ENCODE results near the gene CHMP4A.
"Not testable (repeated sequence)": the region's sequence is repeated elsewhere in the genome, so short reads cannot be mapped to it uniquely, and the experiment has no call there.

Gene CHMP4A

DNA sequence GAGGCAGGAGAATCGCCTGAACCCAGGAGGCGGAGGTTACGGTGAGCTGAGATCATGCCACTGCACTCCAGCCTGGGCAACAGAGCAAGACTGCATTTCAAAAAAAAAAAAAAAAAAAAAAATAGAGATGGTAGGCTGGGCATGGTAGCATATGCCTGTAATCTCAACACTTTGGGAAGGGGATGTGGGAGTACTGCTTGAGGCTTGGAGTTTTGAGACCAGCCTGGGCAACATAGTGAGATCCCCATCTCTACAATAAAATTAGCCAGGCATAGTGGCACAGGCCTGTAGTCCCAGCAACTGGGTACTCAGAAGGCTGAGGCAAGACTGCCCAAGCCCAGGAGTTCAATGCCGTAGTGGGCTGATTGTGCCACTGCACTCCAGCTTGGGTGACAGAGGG lies 9.7 kb upstream of the CHMP4A start:
- DNase-seq, result not testable (repeated sequence)

DNA sequence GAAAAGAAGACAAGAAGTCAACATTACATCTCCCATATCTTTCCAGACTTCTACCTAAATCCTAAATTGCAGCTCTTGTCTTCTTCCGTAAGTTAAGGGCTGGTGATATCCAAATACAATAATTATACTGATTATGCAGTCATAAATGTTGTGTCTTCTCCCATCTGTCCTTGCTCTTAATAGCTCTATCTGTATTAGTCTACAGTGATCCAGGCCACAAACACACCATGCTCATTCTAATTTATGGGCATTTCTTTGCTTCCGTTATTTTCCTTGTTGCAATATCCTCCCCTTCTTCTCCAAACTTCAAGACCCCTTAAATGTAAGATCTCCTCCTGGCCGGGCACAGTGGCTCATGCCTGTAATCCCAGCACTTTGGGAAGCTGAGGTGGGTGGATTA lies 6.2 kb upstream of the CHMP4A start:
- no peak for DNase-seq

DNA sequence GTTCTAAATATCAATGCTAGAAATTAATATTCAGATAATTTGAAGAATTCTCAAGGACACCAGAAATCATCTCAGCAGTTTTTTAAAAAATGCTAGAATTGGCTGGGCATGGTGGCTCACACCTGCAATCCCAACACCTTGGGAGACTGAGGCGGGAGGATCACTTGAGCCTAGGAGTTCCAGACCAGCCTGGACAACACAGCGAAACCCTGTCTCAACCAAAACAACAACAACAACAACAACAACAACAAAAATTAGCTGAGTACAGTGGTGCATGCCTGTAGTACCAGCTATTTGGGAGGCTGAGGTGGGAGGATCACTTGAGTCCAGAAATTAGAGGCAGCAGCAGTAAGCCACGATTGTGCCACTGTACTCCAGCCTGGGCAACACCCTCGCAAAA lies 5.8 kb upstream of the CHMP4A start:
- DNase-seq, result no peak

GRCh38 chr14:24216876-24217275 lies 3.6 kb upstream of the CHMP4A start:
- not testable (repeated sequence) for DNase-seq

DNA sequence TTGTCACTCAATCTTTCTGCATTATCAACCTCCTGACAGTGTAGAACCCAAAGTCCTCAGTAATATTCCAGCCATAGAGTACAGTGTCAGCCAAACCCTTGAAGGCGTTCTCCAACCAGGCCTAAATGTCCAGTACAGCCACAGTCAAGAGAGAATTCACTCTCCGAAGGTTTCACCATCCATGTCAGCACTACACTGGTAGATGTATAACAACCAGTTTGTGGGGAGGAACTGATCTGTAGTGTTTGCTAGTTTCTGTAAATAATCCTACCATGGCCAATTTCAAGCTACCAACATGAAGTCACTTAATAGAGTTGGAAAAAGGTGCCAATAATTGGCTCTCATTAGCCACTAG lies 3.0 kb upstream of the CHMP4A start:
- no peak for DNase-seq

DNA sequence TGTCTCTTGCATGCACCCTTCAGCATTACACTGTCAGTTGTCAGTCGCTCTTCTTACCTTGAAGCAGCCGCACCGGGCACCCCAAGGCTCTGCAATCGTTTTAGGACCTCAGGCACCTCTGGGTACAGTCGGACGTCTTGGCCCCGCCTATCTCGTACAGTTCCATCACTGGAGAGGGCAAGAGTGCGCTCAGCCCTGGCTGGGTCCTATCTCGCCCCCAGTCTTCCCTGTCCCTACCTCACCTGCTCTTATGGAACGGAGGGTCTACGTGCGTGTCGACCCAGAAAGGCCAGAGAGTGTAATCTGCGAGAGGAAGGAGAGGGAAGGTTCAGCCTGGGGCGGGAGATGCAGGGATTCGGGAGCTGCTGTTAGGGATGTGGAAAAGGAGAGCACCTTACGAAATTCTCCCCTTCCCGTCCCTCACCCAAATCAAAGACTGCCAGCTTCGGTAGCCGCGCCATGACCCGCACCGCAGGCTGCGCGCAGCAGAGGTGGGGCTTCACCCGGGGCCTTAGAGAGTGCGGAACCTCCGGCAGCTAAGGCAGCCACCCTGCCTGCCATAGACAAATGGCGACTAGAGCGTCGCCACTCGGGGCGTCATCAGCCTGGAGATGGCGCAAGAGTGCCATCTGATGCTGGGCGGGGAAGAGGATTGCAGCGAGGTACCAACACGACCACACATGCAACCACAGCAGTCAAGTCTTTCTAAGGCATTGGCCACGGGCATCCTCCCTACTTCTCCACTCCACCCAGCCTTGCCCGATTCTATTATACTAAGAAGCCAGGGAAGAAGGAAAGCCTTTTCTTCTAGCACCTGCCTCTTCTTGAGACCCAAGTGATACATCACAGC lies 2.4 kb upstream of the CHMP4A start, which contains the start of gene MDP1:
MDP1 (minus strand) TSS at position 572 of the 850 bp plus-strand sequence; CDS start at position 461, 111 bp downstream.
- peak; percentile 89 for DNase-seq

DNA sequence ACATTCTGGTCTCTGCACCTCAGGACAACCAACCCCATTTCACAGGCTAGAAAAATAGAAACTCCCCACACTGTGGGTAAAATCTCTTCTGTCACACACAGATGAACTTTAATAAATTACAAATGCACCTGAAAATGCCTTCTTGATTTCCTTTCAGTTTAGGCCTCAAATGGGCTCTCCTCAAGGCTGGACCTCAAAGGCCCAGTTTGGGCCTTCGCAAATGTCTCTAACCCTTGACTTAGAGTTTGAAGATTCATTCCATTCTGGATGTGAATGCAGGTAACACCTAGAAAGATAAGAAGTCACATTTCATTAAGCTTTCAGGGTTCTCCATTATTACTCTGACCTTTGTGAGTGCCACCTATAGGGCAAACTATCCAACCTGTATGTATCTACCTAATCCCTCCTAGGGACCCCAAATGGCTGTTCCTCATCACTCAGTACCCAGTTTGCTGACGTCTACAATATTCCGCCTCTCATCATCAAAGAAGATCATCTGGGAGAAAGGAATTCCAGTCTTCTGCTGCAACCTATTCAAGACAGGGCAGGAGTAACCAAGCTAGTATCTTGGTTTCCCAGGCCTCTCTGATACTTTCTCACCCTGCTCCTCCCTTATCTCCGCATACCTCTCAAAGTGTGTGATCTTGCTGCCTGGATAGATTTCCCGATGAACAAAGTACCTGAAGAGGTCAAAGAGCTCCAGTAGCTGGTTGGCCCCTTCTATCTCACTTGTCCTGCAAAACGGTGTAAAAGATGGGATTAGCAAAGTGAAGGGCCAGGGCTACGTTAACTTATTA lies 776 bp upstream of the CHMP4A start:
- DNase-seq, result no peak

GRCh38 chr14:24211311-24211710 lies 2.0 kb downstream of the CHMP4A start:
- no peak for DNase-seq

DNA sequence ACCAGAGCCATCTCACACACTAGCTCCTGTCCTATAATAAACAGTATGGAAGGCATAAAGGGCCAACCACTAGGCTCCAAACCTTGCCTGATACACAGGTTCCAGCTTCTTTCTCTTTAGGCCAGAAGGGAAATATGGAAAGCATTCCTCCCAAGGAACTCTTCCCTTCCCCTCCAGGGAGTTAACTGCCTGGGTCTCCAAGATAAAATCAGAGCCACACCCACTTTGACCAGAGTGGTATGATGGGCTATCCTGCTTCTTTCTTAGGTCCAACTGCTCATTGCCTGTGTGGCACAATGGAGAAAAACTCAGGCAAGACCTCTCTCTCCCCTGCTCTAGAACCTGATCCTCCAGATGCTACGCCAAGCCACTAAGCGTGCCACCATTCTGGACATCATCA lies 5.7 kb downstream of the CHMP4A start:
- DNase-seq, result no peak

- DNase-seq, result no peak
These were observed 6.2 kb downstream of the CHMP4A start for GRCh38 chr14:24207104-24207551.

- DNase-seq, result no peak
These were observed 6.8 kb downstream of the CHMP4A start for GRCh38 chr14:24206260-24207103.

DNA sequence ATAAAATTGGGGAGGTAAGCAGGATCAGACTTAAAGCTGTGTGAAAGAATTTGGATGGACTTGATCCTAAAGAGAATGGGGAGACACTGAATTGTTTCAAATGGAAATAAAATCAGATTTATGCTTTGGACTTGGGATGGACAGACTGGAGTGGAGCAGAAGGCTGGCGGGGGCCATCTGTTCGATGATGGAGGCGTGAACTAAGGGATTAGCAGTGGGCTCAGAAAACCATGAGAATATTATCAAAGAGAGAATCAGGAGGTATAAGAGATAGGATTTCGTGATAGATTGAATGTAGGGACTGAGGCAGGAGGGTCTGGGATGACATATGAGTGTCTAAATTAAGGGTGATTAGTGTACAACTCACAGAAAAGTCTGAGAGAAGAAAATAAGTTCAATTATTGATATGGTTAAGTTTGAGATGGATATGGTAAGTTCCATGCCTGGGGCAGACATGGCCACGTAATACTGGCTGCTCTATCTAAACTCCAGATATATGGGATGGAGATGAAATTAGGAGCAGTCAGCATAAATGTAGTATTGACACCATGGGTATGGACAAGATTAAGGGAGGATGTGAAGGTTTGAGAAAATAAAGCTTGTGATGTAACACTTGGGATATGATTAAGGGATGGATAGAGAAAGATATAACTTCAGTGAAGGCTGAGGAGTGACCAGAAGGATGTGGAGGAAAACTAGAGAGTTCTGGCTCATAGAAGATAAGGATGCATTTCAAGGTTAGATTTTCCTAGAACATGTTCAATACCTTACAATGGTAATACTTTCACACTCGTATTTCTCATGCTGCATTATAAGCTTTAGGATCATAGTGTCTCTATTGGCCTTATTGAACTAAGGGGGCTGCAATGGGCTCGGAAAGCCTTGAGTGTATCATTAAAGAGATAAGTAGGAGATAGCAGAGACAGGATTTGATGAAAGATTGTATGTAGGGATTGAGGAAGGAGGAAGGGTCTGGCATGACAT lies 8.8 kb downstream of the CHMP4A start:
- no peak for DNase-seq

- not testable (repeated sequence) for DNase-seq
These were observed 9.9 kb downstream of the CHMP4A start for GRCh38 chr14:24203249-24203886.

DNA sequence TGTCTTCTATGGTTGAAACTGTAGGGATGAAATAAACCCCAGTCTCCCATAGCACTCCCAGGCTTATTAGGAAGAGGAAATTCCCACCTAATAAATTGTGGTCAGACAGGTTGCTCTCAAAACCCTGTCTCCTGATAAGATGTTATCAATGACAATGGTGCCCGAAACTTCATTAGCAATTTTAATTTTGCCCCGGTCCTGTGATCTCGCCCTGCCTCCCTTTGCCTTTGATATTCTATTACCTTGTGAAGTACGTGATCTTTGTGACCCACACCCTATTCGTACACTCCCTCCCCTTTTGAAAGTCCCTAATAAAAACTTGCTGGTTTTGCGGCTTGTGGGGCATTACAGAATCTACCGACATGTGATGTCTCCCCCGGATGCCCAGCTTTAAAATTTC lies 10.8 kb downstream of the CHMP4A start:
- DNase-seq, result not testable (repeated sequence)

DNA sequence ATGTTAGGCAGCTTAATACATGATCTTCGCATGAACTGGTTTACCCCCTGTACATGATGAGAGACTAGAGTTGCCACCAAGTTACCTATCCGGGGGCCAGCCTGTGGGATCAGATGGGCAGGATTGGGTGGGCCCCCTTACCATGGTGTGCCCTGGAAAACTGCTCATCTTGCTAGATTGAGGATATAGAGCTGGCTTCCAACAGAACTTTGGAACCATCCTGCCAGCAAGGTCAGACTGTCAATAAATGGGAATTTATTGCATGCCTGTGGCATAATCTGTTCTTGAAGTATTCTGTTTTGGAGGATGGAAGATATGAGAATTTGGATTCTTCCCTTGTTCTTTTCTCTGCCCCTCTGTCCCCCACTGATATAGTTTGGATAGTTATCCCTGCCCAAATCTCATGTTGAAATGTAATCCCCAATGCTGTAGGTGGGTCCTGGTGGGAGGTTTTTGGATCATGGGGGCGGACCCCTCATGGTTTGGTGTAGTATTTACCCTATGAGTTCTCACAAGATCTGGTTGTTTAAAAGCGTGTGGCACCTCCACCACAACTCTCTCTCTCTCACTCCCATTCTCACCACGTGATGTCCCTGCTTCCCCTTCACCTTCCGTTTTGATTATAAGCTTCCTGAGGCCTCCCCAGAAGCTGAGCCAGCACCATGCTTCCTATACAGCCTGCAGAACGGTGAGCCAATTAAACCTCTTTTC lies 14.3 kb downstream of the CHMP4A start:
- DNase-seq, result no peak

GRCh38 chr14:24197056-24197450 lies 16.2 kb downstream of the CHMP4A start:
- DNase-seq, result no peak

DNA sequence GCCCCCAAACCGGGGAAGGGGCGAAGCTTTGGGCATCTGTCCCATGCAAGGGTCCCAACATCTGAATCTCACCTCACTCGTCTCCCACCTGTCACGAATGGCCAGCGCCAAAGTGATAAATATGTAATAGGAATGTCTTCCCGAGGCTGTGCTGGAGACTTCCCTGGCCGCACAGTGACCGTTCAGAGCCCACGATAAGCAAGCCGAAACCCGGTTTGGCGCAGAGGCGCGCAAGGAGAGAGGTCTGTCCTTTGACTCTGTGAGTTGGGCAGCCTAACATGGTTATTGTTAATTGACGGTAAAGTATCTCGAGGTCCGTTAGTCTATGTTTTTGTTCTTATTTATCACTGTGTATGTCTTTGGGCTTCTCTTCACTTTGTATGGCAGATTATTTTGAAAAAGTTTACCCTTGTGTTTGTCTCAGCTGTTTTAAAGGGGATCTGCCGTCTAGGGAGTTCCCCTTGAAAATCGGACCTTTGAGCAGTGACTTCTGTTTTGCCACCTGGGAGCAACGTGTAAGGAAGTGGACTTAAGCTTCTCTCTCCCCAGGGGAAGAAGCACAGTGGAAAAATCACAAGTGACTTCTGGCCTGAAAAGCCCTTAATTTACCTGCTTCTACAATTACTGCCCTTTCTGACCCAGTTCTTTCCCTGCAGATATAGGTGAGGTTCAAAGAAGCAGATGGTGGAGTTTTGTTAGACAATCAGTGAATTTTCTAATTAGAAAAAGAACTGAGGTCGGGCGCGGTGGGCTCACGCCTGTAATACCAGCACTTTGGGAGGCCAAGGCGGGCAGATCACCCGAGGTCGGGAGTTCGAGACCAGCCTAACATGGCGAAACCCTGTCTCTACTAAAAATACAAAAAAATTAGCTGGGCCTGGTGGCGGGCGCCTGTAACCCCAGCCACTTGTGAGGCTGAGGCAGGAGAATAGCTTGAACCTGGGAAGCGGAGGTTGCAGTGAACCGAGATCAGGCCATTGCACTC lies 16.9 kb downstream of the CHMP4A start:
- no peak for DNase-seq

GRCh38 chr14:24195186-24196070 lies 17.9 kb downstream of the CHMP4A start, which contains the start of gene TM9SF1:
TM9SF1 (minus strand) TSS chr14:24195441; CDS start chr14:24195019, 422 bp downstream.
- DNase-seq, result peak; percentile 89
